ENCODE data around the gene CREB3. TPM values are rescaled to one million over a fixed set of nuclear protein-coding genes. Genes with fewer than 3 reads are reported as not detected.

The CREB3 gene
- total and polyA plus RNA-seq, 9 of the 15 experiments (the other 6 are each of a cell fraction or from before 2014, with no cell fraction given): 5.7 to 18.3 (median 14.9) TPM

GRCh38 chr9:35690614-35691333 lies 41.7 kb upstream of the CREB3 start (continued):
- TF ChIP-seq KLF6 (CRISPR knock-in tag; IDR thresholded peaks at IDR 0.05; ENCODE audit: borderline replicate concordance): no peak
- TF ChIP-seq, protein P1, sequence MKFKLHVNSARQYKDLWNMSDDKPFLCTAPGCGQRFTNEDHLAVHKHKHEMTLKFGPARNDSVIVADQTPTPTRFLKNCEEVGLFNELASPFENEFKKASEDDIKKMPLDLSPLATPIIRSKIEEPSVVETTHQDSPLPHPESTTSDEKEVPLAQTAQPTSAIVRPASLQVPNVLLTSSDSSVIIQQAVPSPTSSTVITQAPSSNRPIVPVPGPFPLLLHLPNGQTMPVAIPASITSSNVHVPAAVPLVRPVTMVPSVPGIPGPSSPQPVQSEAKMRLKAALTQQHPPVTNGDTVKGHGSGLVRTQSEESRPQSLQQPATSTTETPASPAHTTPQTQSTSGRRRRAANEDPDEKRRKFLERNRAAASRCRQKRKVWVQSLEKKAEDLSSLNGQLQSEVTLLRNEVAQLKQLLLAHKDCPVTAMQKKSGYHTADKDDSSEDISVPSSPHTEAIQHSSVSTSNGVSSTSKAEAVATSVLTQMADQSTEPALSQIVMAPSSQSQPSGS (CRISPR knock-in tag; IDR thresholded peaks at IDR 0.05): no peak
- TF ChIP-seq PHF8 (IDR thresholded peaks at IDR 0.05; ENCODE audit: borderline replicate concordance, low read length): peak; percentile 58; the same call in 1 of the 2 replicates
- TF ChIP-seq, protein P2, sequence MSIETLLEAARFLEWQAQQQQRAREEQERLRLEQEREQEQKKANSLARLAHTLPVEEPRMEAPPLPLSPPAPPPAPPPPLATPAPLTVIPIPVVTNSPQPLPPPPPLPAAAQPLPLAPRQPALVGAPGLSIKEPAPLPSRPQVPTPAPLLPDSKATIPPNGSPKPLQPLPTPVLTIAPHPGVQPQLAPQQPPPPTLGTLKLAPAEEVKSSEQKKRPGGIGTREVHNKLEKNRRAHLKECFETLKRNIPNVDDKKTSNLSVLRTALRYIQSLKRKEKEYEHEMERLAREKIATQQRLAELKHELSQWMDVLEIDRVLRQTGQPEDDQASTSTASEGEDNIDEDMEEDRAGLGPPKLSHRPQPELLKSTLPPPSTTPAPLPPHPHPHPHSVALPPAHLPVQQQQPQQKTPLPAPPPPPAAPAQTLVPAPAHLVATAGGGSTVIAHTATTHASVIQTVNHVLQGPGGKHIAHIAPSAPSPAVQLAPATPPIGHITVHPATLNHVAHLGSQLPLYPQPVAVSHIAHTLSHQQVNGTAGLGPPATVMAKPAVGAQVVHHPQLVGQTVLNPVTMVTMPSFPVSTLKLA (conservative IDR thresholded peaks at IDR 0.05): peak; percentile 42 to 78; a peak in 1 of 4 replicates
- TF ChIP-seq, protein P3, sequence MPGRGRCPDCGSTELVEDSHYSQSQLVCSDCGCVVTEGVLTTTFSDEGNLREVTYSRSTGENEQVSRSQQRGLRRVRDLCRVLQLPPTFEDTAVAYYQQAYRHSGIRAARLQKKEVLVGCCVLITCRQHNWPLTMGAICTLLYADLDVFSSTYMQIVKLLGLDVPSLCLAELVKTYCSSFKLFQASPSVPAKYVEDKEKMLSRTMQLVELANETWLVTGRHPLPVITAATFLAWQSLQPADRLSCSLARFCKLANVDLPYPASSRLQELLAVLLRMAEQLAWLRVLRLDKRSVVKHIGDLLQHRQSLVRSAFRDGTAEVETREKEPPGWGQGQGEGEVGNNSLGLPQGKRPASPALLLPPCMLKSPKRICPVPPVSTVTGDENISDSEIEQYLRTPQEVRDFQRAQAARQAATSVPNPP (IDR thresholded peaks at IDR 0.05; ENCODE audit: borderline replicate concordance, insufficient read depth, insufficient read length): no peak
- TF ChIP-seq ZNF282 (CRISPR knock-in tag; IDR thresholded peaks at IDR 0.05): no peak
- TF ChIP-seq, protein P4, sequence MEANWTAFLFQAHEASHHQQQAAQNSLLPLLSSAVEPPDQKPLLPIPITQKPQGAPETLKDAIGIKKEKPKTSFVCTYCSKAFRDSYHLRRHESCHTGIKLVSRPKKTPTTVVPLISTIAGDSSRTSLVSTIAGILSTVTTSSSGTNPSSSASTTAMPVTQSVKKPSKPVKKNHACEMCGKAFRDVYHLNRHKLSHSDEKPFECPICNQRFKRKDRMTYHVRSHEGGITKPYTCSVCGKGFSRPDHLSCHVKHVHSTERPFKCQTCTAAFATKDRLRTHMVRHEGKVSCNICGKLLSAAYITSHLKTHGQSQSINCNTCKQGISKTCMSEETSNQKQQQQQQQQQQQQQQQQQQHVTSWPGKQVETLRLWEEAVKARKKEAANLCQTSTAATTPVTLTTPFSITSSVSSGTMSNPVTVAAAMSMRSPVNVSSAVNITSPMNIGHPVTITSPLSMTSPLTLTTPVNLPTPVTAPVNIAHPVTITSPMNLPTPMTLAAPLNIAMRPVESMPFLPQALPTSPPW (CRISPR knock-in tag; IDR thresholded peaks at IDR 0.05): peak; percentile 87
- TF ChIP-seq SIN3A (IDR thresholded peaks at IDR 0.05; ENCODE audit: borderline replicate concordance in 2 of 2, control insufficient read depth in 1 of 2, low read depth in 2 of 2, low read length in 2 of 2): 0 out of 4 replicates have a peak, but pooled peaks of 1 of the 2 experiments have one; percentile 39
- TF ChIP-seq DPF2 (IDR thresholded peaks at IDR 0.05): no peak
- TF ChIP-seq ETV1 (tag; conservative IDR thresholded peaks at IDR 0.05; ENCODE audit: low read depth): no peak
- peak in 1 of 2 experiments; percentile 78; a peak in 2 of 4 replicates for TF ChIP-seq SRF (CRISPR knock-in tag; IDR thresholded peaks at IDR 0.05)
- TF ChIP-seq ZNF175 (CRISPR knock-in tag; IDR thresholded peaks at IDR 0.05; ENCODE audit: low read depth): 0 out of 2 replicates have a peak, but pooled peaks have one; percentile 25
- no peak for TF ChIP-seq OTX1 (CRISPR knock-in tag; IDR thresholded peaks at IDR 0.05)
- TF ChIP-seq ZNF57 (CRISPR knock-in tag; IDR thresholded peaks at IDR 0.05): no peak
- no peak for TF ChIP-seq HIVEP1 (CRISPR knock-in tag; IDR thresholded peaks at IDR 0.05)
- no peak for TF ChIP-seq XRCC3 (IDR thresholded peaks at IDR 0.05)
- peak in 1 of 2 experiments; percentile 74 for TF ChIP-seq MAZ (CRISPR knock-in tag; conservative IDR thresholded peaks at IDR 0.05 in 1 of 2, IDR thresholded peaks at IDR 0.05 in 1 of 2)
